OCI-LY1 (cell line): ENCODE data around the gene AGMO.

Experiments used
- CTCF ChIP-seq: fragments of 200-600 bp; sonication (generic), shearing (Covaris generic); IDR thresholded peaks from 2 replicates; pipeline ENCODE4 v1.5.1; 2017; ENCODE audit warnings: mild to moderate bottlenecking, antibody characterized with exemption, low read length, moderate library complexity, mixed read lengths
- EZH2 ChIP-seq: fragments of 200-600 bp; sonication (generic), shearing (Covaris generic); IDR thresholded peaks from 2 replicates; pipeline ENCODE4 v1.8.0; 2017; ENCODE audit warnings: borderline replicate concordance, mixed run types, mild to moderate bottlenecking, antibody characterized with exemption, low read length, moderate library complexity, mixed read lengths

- TF ChIP-seq CTCF (no peak), EZH2 (no peak)
Measured at GRCh38 chr7:15446280-15446679, 115.5 kb downstream of the AGMO start.
